HCT116 (cell line): Measurements from ENCODE around the gene COL18A1.

Experiments used
- CBX3 ChIP-seq: IDR thresholded peaks from 2 replicates; pipeline ENCODE4 v1.6.1; 2012; ENCODE audit warnings: low read depth
- EGR1 ChIP-seq: IDR thresholded peaks from 2 replicates; pipeline ENCODE4 v1.6.1; 2012; ENCODE audit warnings: low read depth
- EZH2 ChIP-seq: fragments of 200-600 bp; sonication (generic); IDR thresholded peaks from 2 replicates; pipeline ENCODE4 v1.6.1; 2017; ENCODE audit warnings: antibody characterized with exemption, mixed run types
- EZH2phosphoT487 ChIP-seq: fragments of 200-600 bp; IDR thresholded peaks from 2 replicates; pipeline ENCODE4 v1.6.1; 2018; ENCODE audit warnings: antibody characterized with exemption, borderline replicate concordance
- FOSL1 ChIP-seq: IDR thresholded peaks from 2 replicates; pipeline ENCODE4 v1.6.1; 2012; ENCODE audit warnings: low read depth
- POLR2A ChIP-seq: IDR thresholded peaks from 2 replicates; pipeline ENCODE4 v1.7.0; 2011; ENCODE audit warnings: borderline replicate concordance; ENCODE audit not compliant: insufficient read depth, insufficient read length; ENCODE audit errors: extremely low read depth
- RAD21 ChIP-seq: IDR thresholded peaks from 2 replicates; pipeline ENCODE4 v1.6.1; 2012; ENCODE audit warnings: low read depth, mild to moderate bottlenecking
- REST ChIP-seq: IDR thresholded peaks from 2 replicates; pipeline ENCODE4 v1.6.1; 2012; ENCODE audit warnings: low read depth
- TF ChIP-seq, protein P1 (sequence below), 3 experiments: fragments of 200-600 bp in 1 of 3; sonication (generic) in 1 of 3; IDR thresholded peaks in 2 of 3; conservative IDR thresholded peaks in 1 of 3; 2 replicates each; pipeline ENCODE4 v1.5.1; 2012 to 2017; ENCODE audit warnings: low read depth in 2 of 3, low read length in 2 of 3, antibody characterized with exemption in 1 of 3, borderline replicate concordance in 1 of 3, control low read depth in 1 of 3, mild to moderate bottlenecking in 1 of 3, mixed read lengths in 1 of 3, mixed run types in 1 of 3, moderate library complexity in 1 of 3; ENCODE audit not compliant: insufficient read depth in 1 of 3

GRCh38 chr21:45457832-45458172, 52.8 kb downstream of the COL18A1 start:
- TF ChIP-seq, protein P1, sequence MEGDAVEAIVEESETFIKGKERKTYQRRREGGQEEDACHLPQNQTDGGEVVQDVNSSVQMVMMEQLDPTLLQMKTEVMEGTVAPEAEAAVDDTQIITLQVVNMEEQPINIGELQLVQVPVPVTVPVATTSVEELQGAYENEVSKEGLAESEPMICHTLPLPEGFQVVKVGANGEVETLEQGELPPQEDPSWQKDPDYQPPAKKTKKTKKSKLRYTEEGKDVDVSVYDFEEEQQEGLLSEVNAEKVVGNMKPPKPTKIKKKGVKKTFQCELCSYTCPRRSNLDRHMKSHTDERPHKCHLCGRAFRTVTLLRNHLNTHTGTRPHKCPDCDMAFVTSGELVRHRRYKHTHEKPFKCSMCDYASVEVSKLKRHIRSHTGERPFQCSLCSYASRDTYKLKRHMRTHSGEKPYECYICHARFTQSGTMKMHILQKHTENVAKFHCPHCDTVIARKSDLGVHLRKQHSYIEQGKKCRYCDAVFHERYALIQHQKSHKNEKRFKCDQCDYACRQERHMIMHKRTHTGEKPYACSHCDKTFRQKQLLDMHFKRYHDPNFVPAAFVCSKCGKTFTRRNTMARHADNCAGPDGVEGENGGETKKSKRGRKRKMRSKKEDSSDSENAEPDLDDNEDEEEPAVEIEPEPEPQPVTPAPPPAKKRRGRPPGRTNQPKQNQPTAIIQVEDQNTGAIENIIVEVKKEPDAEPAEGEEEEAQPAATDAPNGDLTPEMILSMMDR (IDR thresholded peaks at IDR 0.05 in 2 of 3, conservative IDR thresholded peaks at IDR 0.05 in 1 of 3; ENCODE audit: borderline replicate concordance in 1 of 3, insufficient read depth in 1 of 3, low read depth in 2 of 3, low read length in 2 of 3) = no peak
- TF ChIP-seq POLR2A (no peak), CBX3 (no peak), EZH2 (no peak), EGR1 (no peak), REST (no peak), RAD21 (no peak), EZH2phosphoT487 (no peak), FOSL1 (no peak)
